GM12875 (cell line): ENCODE results near the gene PTHLH.

Experiments
- H3K4me3 ChIP-seq: one replicate; pipeline ENCODE4 v1.5.1; 2011; ENCODE audit warnings: low read depth, low read length, control low read depth
- CTCF ChIP-seq: IDR thresholded peaks from 2 replicates; pipeline ENCODE4 v1.5.1; 2011; ENCODE audit warnings: low read depth, mild to moderate bottlenecking, control low read depth, inconsistent platforms, low read length, moderate library complexity, borderline replicate concordance; ENCODE audit not compliant: insufficient read depth

The PTHLH gene

GRCh38 chr12:27972721-27973120 lies at the start of gene PTHLH:
PTHLH (minus strand) TSS chr12:27972733; CDS start chr12:27969494, 3,239 bp downstream.
- no peak within 1 kb of the TSS for H3K4me3 ChIP-seq
- TF ChIP-seq CTCF, result no peak

GRCh38 chr12:28021704-28022103 lies 49.2 kb upstream of the PTHLH start:
- H3K4me3 ChIP-seq, result no peak overlapping the region
- no peak for TF ChIP-seq CTCF

DNA sequence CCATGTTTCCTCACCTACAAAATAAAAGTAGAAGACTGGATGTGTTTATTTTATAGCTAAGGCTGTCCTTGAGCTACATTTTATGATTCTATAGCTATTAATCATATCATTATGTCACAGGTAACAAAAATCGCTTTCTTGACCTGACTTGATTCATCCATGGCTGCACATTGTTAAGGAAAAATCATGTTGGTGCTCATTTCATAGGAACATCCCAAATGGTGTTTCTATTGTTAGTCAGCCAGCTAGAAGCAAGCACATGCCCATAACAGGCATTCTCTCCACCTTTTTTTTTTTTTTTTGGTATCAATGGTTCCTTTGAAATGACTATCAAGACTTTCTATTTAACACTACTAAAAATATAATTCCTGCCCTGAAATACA lies 45.3 kb upstream of the PTHLH start:
- no peak overlapping the region for H3K4me3 ChIP-seq
- no peak for TF ChIP-seq CTCF

DNA sequence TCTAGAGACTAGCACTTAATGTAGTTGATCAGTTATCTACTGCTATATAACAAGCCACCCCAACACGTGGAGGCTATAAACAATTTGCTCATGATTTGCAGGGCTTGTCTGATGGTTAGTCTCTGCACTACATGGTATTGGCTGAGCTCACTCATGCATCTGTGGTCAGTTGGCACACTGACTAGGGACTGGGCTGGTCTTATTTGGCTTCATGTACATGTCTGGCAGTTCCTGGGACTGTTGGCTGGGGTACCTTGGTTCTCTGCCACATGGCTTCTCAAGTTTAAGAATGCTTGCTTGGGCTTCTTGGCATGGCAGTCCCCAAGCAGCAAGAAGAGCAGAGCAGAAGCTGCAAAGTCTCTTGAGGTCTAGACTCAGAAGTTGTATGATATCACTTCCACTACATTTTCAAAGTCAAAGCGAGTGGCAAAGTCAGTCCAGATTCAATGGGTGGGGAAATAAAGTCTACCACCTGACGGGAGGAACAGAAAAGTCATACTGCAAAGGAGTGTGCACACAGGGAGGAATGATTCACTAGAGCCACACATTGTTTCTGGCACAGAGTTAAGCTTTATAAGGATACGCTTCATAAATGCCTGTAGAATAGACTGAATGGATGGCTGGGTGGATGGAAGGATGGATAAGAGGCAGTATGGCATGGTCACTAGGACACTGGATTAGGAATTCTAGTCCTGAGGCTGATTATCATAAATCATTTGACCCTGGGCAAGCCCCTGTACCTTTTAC lies 44.8 kb upstream of the PTHLH start:
- no peak for TF ChIP-seq CTCF
- H3K4me3 ChIP-seq, result no peak overlapping the region

DNA sequence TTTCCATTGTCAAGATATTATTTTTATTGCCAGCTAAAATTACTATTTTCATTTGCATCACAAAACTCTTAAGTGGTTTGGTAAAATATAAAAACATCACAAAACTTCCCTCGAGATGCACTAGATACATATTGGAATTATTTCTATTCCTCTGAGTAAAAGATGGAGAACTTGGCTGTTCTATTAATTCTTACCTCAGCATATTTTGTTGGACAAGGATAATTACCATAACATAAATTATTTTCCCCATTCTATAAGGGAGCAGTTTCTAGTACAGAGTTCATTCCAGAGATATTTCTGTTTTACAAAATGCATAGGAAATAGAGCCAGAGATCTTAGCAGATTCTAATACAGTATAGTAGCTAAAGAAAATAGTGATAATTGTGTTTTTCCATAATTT lies 42.6 kb upstream of the PTHLH start:
- H3K4me3 ChIP-seq, result no peak overlapping the region
- no peak for TF ChIP-seq CTCF

GRCh38 chr12:28014196-28014595 lies 41.7 kb upstream of the PTHLH start:
- H3K4me3 ChIP-seq, result no peak overlapping the region
- no peak for TF ChIP-seq CTCF

DNA sequence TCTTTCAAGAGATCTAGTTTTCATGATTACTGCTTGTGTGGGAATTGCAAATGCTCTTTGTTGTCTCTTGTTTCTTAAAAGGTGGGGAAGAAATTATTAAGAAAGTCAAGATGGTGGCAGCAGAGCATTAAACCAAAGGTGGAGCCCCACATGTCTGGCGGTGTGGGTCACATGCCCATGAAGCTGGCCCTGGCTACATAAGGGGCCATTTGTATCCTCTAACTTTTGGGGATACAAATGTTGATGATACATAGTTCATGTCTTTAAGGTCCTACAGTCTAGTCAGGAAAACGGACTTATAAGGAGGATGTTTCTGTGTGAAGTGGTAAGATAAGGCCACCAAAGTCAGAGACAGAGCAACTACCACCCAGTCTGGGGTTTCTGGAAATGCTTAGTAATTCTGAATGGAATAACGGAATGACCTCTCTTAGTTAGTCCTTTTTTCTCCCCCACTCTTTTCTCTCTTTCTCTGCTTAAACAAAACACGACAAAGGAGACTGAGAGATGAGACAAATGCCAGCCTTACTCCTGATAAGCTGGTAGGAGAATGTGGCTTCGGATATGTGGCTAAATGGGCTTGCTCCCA lies 39.9 kb upstream of the PTHLH start:
- H3K4me3 ChIP-seq, result no peak overlapping the region
- no peak for TF ChIP-seq CTCF
